Measurements from ENCODE around the gene LRRC71. TPM values are rescaled to one million over a fixed set of nuclear protein-coding genes. Genes with fewer than 3 reads are reported as not detected.

The LRRC71 gene
- total and polyA plus RNA-seq, 2 experiments from 2014 or later: 0.32 TPM; not detected in 1

DNA sequence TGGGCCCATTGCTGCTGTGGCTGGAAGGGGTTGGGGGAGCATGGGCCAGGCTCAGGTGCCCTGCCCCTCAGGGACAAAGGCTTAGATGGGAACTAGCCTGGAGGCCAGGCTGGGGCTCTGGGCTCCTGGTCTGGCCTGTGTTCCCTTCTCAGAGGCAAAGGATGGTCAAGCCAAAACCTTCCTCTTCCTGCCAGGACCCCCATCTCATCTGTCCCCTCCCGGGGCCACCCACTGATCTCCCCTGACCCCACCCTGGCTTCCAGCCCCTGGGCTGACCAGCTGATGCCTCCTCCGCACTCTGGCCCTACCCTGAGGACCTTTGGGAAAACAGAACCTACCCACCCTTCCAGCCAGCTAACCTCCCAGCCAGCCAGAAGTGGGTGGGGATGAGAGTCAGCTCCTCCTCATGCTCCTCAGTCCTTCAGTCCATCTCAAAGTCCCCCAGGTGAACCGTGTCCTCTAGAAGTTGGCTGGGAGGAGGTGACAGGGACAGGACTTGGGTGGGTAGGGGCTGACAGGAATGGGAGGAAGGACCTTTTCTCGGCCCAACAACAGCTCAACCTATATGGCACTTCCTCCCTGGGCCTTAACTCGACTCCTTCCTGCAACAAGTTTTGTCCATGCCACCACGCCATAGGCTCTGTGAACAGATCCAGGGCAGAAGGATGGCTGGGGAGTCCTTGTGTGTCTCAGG, 19.4 kb upstream of the LRRC71 start:
- Histone ChIP-seq H3K27me3 (replicated peaks; ENCODE audit: insufficient read depth) (no peaks in the 10 kb centered on the region), H3K4me2 (ENCODE audit: unreplicated experiment) (no peak overlapping the region), H3K9me2 (ENCODE audit: insufficient read depth) (no peaks in the 10 kb centered on the region), H3K4me1 (ENCODE audit: insufficient read depth) (peaks cover 46% of the 10 kb centered on the region), H3F3A (ENCODE audit: insufficient read depth) (peaks cover 13% of the 10 kb centered on the region), H3K79me2 (ENCODE audit: insufficient read depth) (no peaks in the 10 kb centered on the region), H2AFZ (no peak overlapping the region), H4K20me1 (ENCODE audit: insufficient read depth) (no peaks in the 10 kb centered on the region), H3K9me3 (ENCODE audit: low read depth) (no peaks in the 10 kb centered on the region), H3K27ac (no peak overlapping the region), H3K9ac (no peak overlapping the region), H3K36me3 (ENCODE audit: low read depth) (no peaks in the 10 kb centered on the region), H3K4me3 (no peak overlapping the region)
- TF ChIP-seq EZH2phosphoT487 (IDR thresholded peaks at IDR 0.05; ENCODE audit: insufficient read depth, low read depth): no peak
- TF ChIP-seq EZH2 (IDR thresholded peaks at IDR 0.05; ENCODE audit: insufficient read depth, poor library complexity, severe bottlenecking): no peak
- DNase-seq: no peak
- in situ Hi-C loops (cut with MboI): no loop called here
- 67 to 82% methylated on average over 5 to 6 of the region's 6 CpGs for WGBS, 2 experiments (ENCODE audit: low coverage in 1 of 2, low lambda C conversion rate in 2 of 2, missing lambda C conversion rate in 2 of 2)

DNA sequence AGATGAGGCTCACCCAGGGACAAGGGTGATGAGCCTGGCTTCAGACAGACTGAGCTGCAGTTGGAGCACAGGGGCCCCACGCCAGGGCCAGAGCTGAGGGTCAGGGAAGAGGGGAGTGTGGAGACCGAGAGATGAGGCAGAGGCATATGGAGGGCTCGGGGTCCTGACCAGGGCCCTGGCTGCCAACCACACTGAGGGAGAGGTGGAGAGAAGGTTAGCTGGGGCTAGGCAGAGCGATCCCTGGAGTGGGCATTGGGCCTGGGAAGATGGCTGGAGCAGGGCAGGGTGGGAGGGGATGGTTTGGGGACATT, 18.9 kb upstream of the LRRC71 start:
- TF ChIP-seq EZH2 (IDR thresholded peaks at IDR 0.05; ENCODE audit: insufficient read depth, poor library complexity, severe bottlenecking): no peak
- TF ChIP-seq EZH2phosphoT487 (IDR thresholded peaks at IDR 0.05; ENCODE audit: insufficient read depth, low read depth): no peak
- Histone ChIP-seq H3K36me3 (ENCODE audit: low read depth) (no peaks in the 10 kb centered on the region), H3K27ac (no peak overlapping the region), H3K9me2 (ENCODE audit: insufficient read depth) (no peaks in the 10 kb centered on the region), H3F3A (ENCODE audit: insufficient read depth) (peaks cover 13% of the 10 kb centered on the region), H3K4me1 (ENCODE audit: insufficient read depth) (peaks cover 41% of the 10 kb centered on the region), H3K9ac (no peak overlapping the region), H2AFZ (no peak overlapping the region), H3K79me2 (ENCODE audit: insufficient read depth) (no peaks in the 10 kb centered on the region), H3K9me3 (ENCODE audit: low read depth) (no peaks in the 10 kb centered on the region), H3K4me3 (no peak overlapping the region), H3K4me2 (ENCODE audit: unreplicated experiment) (no peak overlapping the region), H3K27me3 (replicated peaks; ENCODE audit: insufficient read depth) (no peaks in the 10 kb centered on the region), H4K20me1 (ENCODE audit: insufficient read depth) (no peaks in the 10 kb centered on the region)
- 89 to 91% methylated on average over 4 of the region's 4 CpGs for WGBS, 2 experiments (ENCODE audit: low coverage in 1 of 2, low lambda C conversion rate in 2 of 2, missing lambda C conversion rate in 2 of 2)
- no peak for DNase-seq
- in situ Hi-C loops (cut with MboI): no loop called here

DNA sequence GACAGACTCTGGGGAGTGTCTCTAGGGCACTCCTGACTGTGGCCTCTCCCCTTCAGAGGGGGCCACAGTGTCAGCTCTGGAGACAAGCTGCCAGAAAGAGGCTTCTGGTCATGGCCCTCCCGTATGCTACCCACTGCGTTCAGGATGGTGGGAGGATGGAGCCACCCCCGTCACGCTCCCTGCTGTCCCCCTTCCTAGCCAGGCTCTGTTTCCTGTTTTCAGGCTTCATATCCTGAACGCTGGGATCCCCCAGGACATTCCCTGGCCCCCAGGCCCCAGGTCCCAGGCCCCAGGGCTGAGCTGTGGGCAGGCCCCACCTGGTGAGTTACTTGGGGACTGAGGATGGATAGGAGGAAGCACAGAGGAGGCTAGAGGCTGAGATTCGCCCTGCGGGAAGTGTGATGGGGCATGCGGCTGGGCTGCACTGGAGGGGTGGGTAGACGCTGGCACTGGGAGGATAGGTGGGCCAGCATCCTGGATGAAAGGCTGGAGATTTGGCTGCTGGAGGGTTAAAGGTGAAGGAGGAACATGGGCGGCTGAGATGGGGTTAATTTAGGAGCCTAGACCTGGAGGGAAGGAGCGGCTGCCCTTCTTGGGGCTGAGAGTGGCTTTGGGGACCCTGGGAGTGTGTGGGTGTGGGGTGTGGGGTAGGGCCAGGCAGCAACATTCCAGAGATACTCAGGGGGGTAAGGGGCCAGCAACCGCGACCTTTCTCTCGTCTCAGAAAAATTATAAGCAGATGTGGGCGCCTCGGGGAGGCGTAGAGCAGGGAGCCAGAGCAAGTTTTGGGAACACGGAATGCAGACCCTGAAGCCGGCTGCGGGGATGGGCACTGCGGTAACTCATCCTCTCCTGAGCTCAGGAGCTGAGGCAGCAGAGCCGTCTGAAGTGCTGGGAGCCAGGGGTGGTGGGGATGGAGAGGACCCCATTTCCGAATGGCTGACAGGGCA, 18.2 kb upstream of the LRRC71 start:
- Histone ChIP-seq H3K27ac (no peak overlapping the region), H3K9ac (no peak overlapping the region), H3K79me2 (ENCODE audit: insufficient read depth) (no peaks in the 10 kb centered on the region), H3K4me3 (no peak overlapping the region; the same call in 1 of the 2 replicates), H3K27me3 (replicated peaks; ENCODE audit: insufficient read depth) (no peaks in the 10 kb centered on the region), H2AFZ (peak overlapping the region; percentile 46; the same call in 1 of the 2 replicates), H3F3A (ENCODE audit: insufficient read depth) (peaks cover 7% of the 10 kb centered on the region; the same call in 1 of the 2 replicates), H3K4me2 (ENCODE audit: unreplicated experiment) (peak overlapping the region; percentile 35), H4K20me1 (ENCODE audit: insufficient read depth) (no peaks in the 10 kb centered on the region), H3K9me2 (ENCODE audit: insufficient read depth) (no peaks in the 10 kb centered on the region), H3K4me1 (ENCODE audit: insufficient read depth) (peaks cover 41% of the 10 kb centered on the region), H3K36me3 (ENCODE audit: low read depth) (no peaks in the 10 kb centered on the region), H3K9me3 (ENCODE audit: low read depth) (no peaks in the 10 kb centered on the region)
- in situ Hi-C loops (cut with MboI): no loop called here
- WGBS, 2 experiments (ENCODE audit: low coverage in 1 of 2, low lambda C conversion rate in 2 of 2, missing lambda C conversion rate in 2 of 2): 31 to 33% methylated on average over 19 to 23 of the region's 23 CpGs
- TF ChIP-seq EZH2 (IDR thresholded peaks at IDR 0.05; ENCODE audit: insufficient read depth, poor library complexity, severe bottlenecking) (no peak), EZH2phosphoT487 (IDR thresholded peaks at IDR 0.05; ENCODE audit: insufficient read depth, low read depth) (no peak)
- no peak for DNase-seq

DNA sequence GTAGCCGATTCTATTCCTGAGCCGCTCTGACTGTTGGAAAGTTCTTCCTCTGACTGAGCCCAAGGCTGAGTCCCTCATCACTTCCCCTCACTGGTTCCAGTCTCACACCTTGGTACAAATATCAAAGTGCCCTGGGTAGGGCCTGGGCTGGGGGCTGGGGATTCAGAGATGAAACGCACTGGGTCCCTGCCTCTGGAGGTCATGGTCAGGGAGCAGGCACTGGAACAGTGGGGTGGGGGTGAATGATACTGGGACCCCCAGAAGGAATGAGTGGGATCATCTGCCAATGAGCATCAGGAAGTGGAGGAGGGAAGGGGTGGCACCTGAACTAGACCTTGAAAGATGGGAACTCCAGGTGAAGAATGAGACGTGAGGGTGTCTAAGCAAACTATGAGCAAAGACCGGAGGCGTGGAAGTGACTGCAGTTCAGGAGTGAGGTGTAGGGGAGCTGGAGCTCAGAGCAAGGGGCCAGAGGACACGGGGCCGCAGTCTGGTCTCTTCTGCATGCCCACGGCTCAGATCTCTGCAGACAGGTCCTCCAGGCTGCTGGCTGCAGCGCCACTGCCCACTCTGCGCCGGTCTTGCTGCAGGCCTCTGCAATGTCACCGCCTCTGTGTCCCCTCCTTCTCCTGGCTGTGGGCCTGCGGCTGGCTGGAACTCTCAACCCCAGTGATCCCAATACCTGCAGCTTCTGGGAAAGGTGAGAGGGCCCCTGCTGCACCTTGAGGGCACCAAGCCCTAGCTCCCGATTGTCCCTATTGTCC, 16.9 kb upstream of the LRRC71 start:
- Histone ChIP-seq H3K4me3 (no peak overlapping the region), H3K9ac (no peak overlapping the region), H3K9me2 (ENCODE audit: insufficient read depth) (no peaks in the 10 kb centered on the region), H3K36me3 (ENCODE audit: low read depth) (no peaks in the 10 kb centered on the region), H3F3A (ENCODE audit: insufficient read depth) (no peaks in the 10 kb centered on the region; the same call in 1 of the 2 replicates), H3K4me1 (ENCODE audit: insufficient read depth) (peaks cover 32% of the 10 kb centered on the region), H3K27me3 (replicated peaks; ENCODE audit: insufficient read depth) (no peaks in the 10 kb centered on the region), H2AFZ (no peak overlapping the region), H4K20me1 (ENCODE audit: insufficient read depth) (no peaks in the 10 kb centered on the region), H3K79me2 (ENCODE audit: insufficient read depth) (no peaks in the 10 kb centered on the region), H3K27ac (no peak overlapping the region), H3K9me3 (ENCODE audit: low read depth) (no peaks in the 10 kb centered on the region), H3K4me2 (ENCODE audit: unreplicated experiment) (no peak overlapping the region)
- WGBS, 2 experiments (ENCODE audit: low coverage in 1 of 2, low lambda C conversion rate in 2 of 2, missing lambda C conversion rate in 2 of 2): 83 to 91% methylated on average over 15 of the region's 15 CpGs
- in situ Hi-C loops (cut with MboI): no loop called here
- TF ChIP-seq EZH2phosphoT487 (IDR thresholded peaks at IDR 0.05; ENCODE audit: insufficient read depth, low read depth) (no peak), EZH2 (IDR thresholded peaks at IDR 0.05; ENCODE audit: insufficient read depth, poor library complexity, severe bottlenecking) (no peak)
- DNase-seq: no peak
